Body of pancreas (tissue), 4 donors: ENCODE measurements around the gene GALE. TPM values are rescaled to one million over a fixed set of nuclear protein-coding genes. Genes with fewer than 3 reads are reported as not detected.
A peak's percentile ranks its signal among the peaks of the same experiment; 100 is the strongest.

ENCODE experiments used
- ATAC-seq: fragments of 150-250 bp; one replicate; pipeline ENCODE4 v1.9.1; 2016
- DNase-seq, 4 donors: peaks; one replicate each; pipeline ENCODE4 v3.0.0-alpha.2; 2019
- H3K27ac ChIP-seq, 4 donors: fragments of 200-600 bp; sonication (generic); 1 replicate in 3 of 4; 2 replicates in 1 of 4; pipeline versions ENCODE4 v1.5.1 to v1.6.1; 2016 to 2019; ENCODE audit warnings: mild to moderate bottlenecking in 1 of 4, mixed read lengths in 1 of 4, moderate library complexity in 1 of 4
- H3K27me3 ChIP-seq, 2 donors: fragments of 200-600 bp; sonication (generic); one replicate each; pipeline ENCODE4 v1.6.0; 2016; ENCODE audit warnings: mild to moderate bottlenecking in 1 of 2
- H3K36me3 ChIP-seq, 2 donors: fragments of 200-600 bp; sonication (generic); replicated peaks in 1 of 2; 2 replicates each; pipeline ENCODE4 v1.5.1; 2016; ENCODE audit warnings: low read depth in 2 of 2; ENCODE audit not compliant: insufficient read depth in 1 of 2
- H3K4me1 ChIP-seq: fragments of 200-600 bp; sonication (generic); one replicate; pipeline ENCODE4 v1.6.0; 2016
- H3K4me3 ChIP-seq, 2 donors: fragments of 200-600 bp; sonication (generic); 1 replicate in 1 of 2; 2 replicates in 1 of 2; pipeline ENCODE4 v1.5.1; 2016 to 2019
- H3K9me3 ChIP-seq, 3 donors: fragments of 200-600 bp; sonication (generic); 1 replicate in 2 of 3; 2 replicates in 1 of 3; pipeline ENCODE4 v1.5.1; 2016
- CTCF ChIP-seq, 7 experiments: fragments of 450-650 bp in 4 of 7; fragments of 200-600 bp in 3 of 7; sonication (generic) in 3 of 7; IDR thresholded peaks; one replicate each; pipeline ENCODE4 v1.5.1; 2016 to 2019; ENCODE audit warnings: antibody characterized with exemption in 7 of 7
- POLR2A ChIP-seq, 3 donors: fragments of 450-650 bp; IDR thresholded peaks; one replicate each; pipeline ENCODE4 v1.6.1; 2016; ENCODE audit warnings: antibody characterized with exemption in 3 of 3, mild to moderate bottlenecking in 2 of 3
- WGBS, 2 donors: methylation state at CpG; one replicate each; pipeline ENCODE4 v1.1.5; 2017; 5-methylcytosine and 5-hydroxymethylcytosine counted together
- intact Hi-C: fragments of 100-400 bp; cut with DNase I; formaldehyde crosslinking; loops from one replicate; pipeline ENCODE4 v1.15.1; 2023
- total RNA-seq, 2 donors: library from RNA; depleted of rRNA; stranded (reverse); fragments of >200 nt; gene quantifications; one replicate each; pipeline ENCODE4 v1.1.0, GENCODE V29; 2016

Gene GALE
- total RNA-seq, 2 donors from 2014 or later = 29.3 to 32.7 TPM

DNA sequence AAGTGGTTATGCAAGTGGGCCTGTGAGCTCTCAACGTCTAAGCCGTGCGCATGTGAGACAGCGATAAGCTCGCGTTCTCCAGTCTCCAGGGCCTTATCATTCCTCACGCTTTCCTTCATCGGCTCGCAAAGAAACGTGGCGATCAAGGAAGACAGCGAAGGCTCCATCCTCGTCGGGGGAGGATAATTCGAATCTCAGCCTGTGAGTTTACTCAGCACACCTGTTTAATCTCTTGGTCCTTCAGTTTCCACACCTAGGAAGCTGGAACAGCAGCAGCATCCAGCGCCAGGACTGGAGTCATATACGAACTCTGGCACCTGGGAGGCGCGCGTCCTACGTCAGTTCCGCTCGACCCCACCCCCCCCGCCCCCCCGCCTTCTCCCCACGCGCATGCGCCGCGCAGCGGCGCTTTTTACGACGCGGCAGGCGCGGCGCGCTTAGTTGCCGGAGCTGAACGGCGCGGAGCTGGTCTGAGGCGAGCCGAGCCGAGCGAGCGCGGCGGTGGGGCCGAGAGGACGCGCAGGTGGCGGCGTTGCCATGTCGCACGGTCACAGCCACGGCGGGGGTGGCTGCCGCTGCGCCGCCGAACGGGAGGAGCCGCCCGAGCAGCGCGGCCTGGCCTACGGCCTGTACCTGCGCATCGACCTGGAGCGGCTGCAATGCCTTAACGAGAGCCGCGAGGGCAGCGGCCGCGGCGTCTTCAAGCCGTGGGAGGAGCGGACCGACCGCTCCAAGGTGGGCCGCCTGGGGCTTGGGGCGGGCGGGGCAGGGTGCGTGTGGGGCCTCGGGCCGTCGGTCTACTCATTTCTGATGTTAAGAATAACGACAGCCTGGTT is 22.4 kb downstream of the GALE start, which contains the start of gene PITHD1:
TSS of gene PITHD1 (plus strand) at position 440 of the 836 bp plus-strand sequence. CDS start at position 538, 98 bp downstream.
- 0% methylated on average over 9 to 35 of the region's 91 CpGs for whole genome bisulfite sequencing, 2 donors
- no peaks in the 10 kb centered on the region for H3K27me3 ChIP-seq
- H3K9me3 ChIP-seq = no peaks in the 10 kb centered on the region
- intact Hi-C loops = no loop called here
- DNase-seq (peak; percentile 86 to 93 (median 90)), ATAC-seq (peak; percentile 92)
- H3K4me3 ChIP-seq = peak within 1 kb of the TSS; percentile 86 to 89
- H3K27ac ChIP-seq = peak within 1 kb of the TSS; percentile 85 to 97 (median 92)
- TF ChIP-seq POLR2A (IDR thresholded peaks at IDR 0.05) (peak; percentile 71 to 76 (median 76)), CTCF (IDR thresholded peaks at IDR 0.05) (peak in 1 of 7 experiments; percentile 2)
- H3K4me1 ChIP-seq = peaks cover 22% of the 10 kb centered on the region
- peaks cover 0 to 2% of the 10 kb centered on the region in 2 donors for H3K36me3 ChIP-seq

- ATAC-seq (no peak), DNase-seq (no peak)
- TF ChIP-seq POLR2A (IDR thresholded peaks at IDR 0.05) (no peak), CTCF (IDR thresholded peaks at IDR 0.05) (no peak)
- Histone ChIP-seq H3K36me3 (no peaks in the 10 kb centered on the region), H3K27ac (no peak overlapping the region), H3K4me3 (no peak overlapping the region), H3K4me1 (peaks cover 22% of the 10 kb centered on the region), H3K27me3 (no peaks in the 10 kb centered on the region), H3K9me3 (no peaks in the 10 kb centered on the region)
- WGBS, 2 donors = 35 to 47% methylated on average over 2 of the region's 2 CpGs
- intact Hi-C loops = no loop called here
Measured at GRCh38 chr1:23776217-23776616, 24.3 kb downstream of the GALE start.

- Histone ChIP-seq H3K27ac (no peak overlapping the region), H3K9me3 (no peaks in the 10 kb centered on the region), H3K27me3 (no peaks in the 10 kb centered on the region), H3K36me3 (no peaks in the 10 kb centered on the region), H3K4me3 (no peak overlapping the region), H3K4me1 (peaks cover 15% of the 10 kb centered on the region)
- DNase-seq = no peak
- TF ChIP-seq CTCF (IDR thresholded peaks at IDR 0.05) (no peak), POLR2A (IDR thresholded peaks at IDR 0.05) (no peak)
- intact Hi-C loops = no loop called here
- ATAC-seq = no peak
- 65% methylated on average over 5 to 6 of the region's 6 CpGs for WGBS, 2 donors
Measured at GRCh38 chr1:23774174-23774880, 26.2 kb downstream of the GALE start.

- intact Hi-C loops = no loop called here
- H3K27me3 ChIP-seq = no peaks in the 10 kb centered on the region
- DNase-seq (no peak), ATAC-seq (no peak)
- H3K4me3 ChIP-seq = no peak overlapping the region
- no peaks in the 10 kb centered on the region for H3K9me3 ChIP-seq
- H3K4me1 ChIP-seq = peaks cover 8% of the 10 kb centered on the region
- H3K27ac ChIP-seq = no peak overlapping the region
- WGBS, 2 donors = 73 to 76% methylated on average over 10 of the region's 10 CpGs
- H3K36me3 ChIP-seq = no peaks in the 10 kb centered on the region
- no peak for TF ChIP-seq POLR2A (IDR thresholded peaks at IDR 0.05)
- TF ChIP-seq CTCF (IDR thresholded peaks at IDR 0.05) = no peak
Measured at GRCh38 chr1:23772854-23773242, 27.7 kb downstream of the GALE start.
